Prostate gland (tissue), 2 donors: ENCODE measurements around the gene VASP. TPM values are rescaled to one million over a fixed set of nuclear protein-coding genes. Genes with fewer than 3 reads are reported as not detected.
"Not testable (repeated sequence)": the region's sequence is repeated elsewhere in the genome, so short reads cannot be mapped to it uniquely, and the experiment has no call there.

Experiments used
- DNase-seq: peaks from one replicate; pipeline ENCODE4 v3.0.0-alpha.2; 2019; ENCODE audit warnings: low spot score
- H3K27ac ChIP-seq, 2 donors: fragments of 200-600 bp; sonication (generic); 2 replicates each; pipeline ENCODE4 v1.5.1; 2017 to 2019
- H3K27me3 ChIP-seq: fragments of 200-600 bp; sonication (generic); replicated peaks from 2 replicates; pipeline ENCODE4 v1.5.1; 2019; ENCODE audit not compliant: insufficient read depth
- H3K36me3 ChIP-seq, 2 donors: fragments of 200-600 bp; sonication (generic); 1 replicate in 1 of 2; 2 replicates in 1 of 2; pipeline versions ENCODE4 v1.5.1 to v1.8.1; 2017 to 2019
- H3K4me1 ChIP-seq: fragments of 200-600 bp; sonication (generic); replicated peaks from 2 replicates; pipeline ENCODE4 v1.5.1; 2019
- H3K4me3 ChIP-seq, 2 donors: fragments of 200-600 bp; sonication (generic); 2 replicates each; pipeline ENCODE4 v1.5.1; 2017 to 2019
- H3K9me3 ChIP-seq: fragments of 200-600 bp; sonication (generic); 2 replicates; pipeline ENCODE4 v1.5.1; 2017
- CTCF ChIP-seq, 4 experiments: fragments of 200-600 bp in 2 of 4; fragments of 450-650 bp in 2 of 4; sonication (generic) in 2 of 4; IDR thresholded peaks; 1 replicate in 3 of 4; 2 replicates in 1 of 4; pipeline ENCODE4 v1.5.1; 2016 to 2019; ENCODE audit warnings: antibody characterized with exemption in 4 of 4, mild to moderate bottlenecking in 2 of 4, moderate library complexity in 2 of 4
- POLR2A ChIP-seq: fragments of 450-650 bp; IDR thresholded peaks from one replicate; pipeline ENCODE4 v1.6.1; 2016; ENCODE audit warnings: antibody characterized with exemption, mild to moderate bottlenecking
- POLR2AphosphoS5 ChIP-seq: sonication (generic); formaldehyde crosslinking; IDR thresholded peaks from one replicate; pipeline ENCODE4 v1.6.1; 2017; ENCODE audit warnings: antibody characterized with exemption
- WGBS: methylation state at CpG from one replicate; pipeline ENCODE4 v1.1.5; 2018; 5-methylcytosine and 5-hydroxymethylcytosine counted together
- intact Hi-C: fragments of 100-400 bp; cut with DNase I; formaldehyde crosslinking; loops from one replicate; pipeline ENCODE4 v1.14.2; 2022
- total RNA-seq, 2 donors: library from RNA; depleted of rRNA; stranded (reverse); fragments of >200 nt; gene quantifications; one replicate each; pipeline ENCODE4 v1.1.0, GENCODE V29; 2016

Gene VASP
- total RNA-seq, 2 donors from 2014 or later, result 82.7 to 119 TPM

- intact Hi-C loops, result no loop called here
- Histone ChIP-seq H3K27ac (peak overlapping the region; percentile 93 to 95), H3K27me3 (no peaks in the 10 kb centered on the region), H3K4me1 (peaks cover 13% of the 10 kb centered on the region), H3K9me3 (no peaks in the 10 kb centered on the region), H3K36me3 (no peaks in the 10 kb centered on the region), H3K4me3 (peak overlapping the region; percentile 82 to 100)
- no peak for TF ChIP-seq POLR2AphosphoS5
- no peak for TF ChIP-seq POLR2A
- TF ChIP-seq CTCF (IDR thresholded peaks at IDR 0.05), result no peak
- DNase-seq, result peak; percentile 48
- WGBS, result 0% methylated on average over 26 of the region's 26 CpGs
Measured at GRCh38 chr19:45508417-45508860, 1.2 kb downstream of the VASP start.

GRCh38 chr19:45508861-45509691, 1.8 kb downstream of the VASP start:
- H3K9me3 ChIP-seq, result no peaks in the 10 kb centered on the region
- H3K27ac ChIP-seq, result peak overlapping the region; percentile 93 to 95
- TF ChIP-seq POLR2AphosphoS5 (peak; percentile 40), POLR2A (peak; percentile 53), CTCF (IDR thresholded peaks at IDR 0.05) (peak in 1 of 4 experiments; percentile 14)
- no peaks in the 10 kb centered on the region for H3K36me3 ChIP-seq
- H3K4me3 ChIP-seq, result peak overlapping the region; percentile 82 to 100
- DNase-seq, result peak; percentile 76
- peaks cover 17% of the 10 kb centered on the region for H3K4me1 ChIP-seq
- intact Hi-C loops, result no loop called here
- H3K27me3 ChIP-seq, result no peaks in the 10 kb centered on the region
- under 1% methylated on average over 28 of the region's 28 CpGs for WGBS

- WGBS, result 3% methylated on average over 3 of the region's 3 CpGs
- Histone ChIP-seq H3K36me3 (no peaks in the 10 kb centered on the region), H3K27me3 (no peaks in the 10 kb centered on the region), H3K27ac (peak overlapping the region; percentile 93 to 95), H3K4me1 (peaks cover 22% of the 10 kb centered on the region), H3K9me3 (no peaks in the 10 kb centered on the region), H3K4me3 (peak overlapping the region; percentile 82 to 100)
- intact Hi-C loops, result no loop called here
- DNase-seq, result no peak
- no peak for TF ChIP-seq POLR2A
- no peak for TF ChIP-seq POLR2AphosphoS5
- TF ChIP-seq CTCF (IDR thresholded peaks at IDR 0.05), result no peak
Measured at GRCh38 chr19:45509692-45510015, 2.4 kb downstream of the VASP start.

GRCh38 chr19:45510352-45510751, 3.1 kb downstream of the VASP start:
- H3K4me3 ChIP-seq, result peak overlapping the region; percentile 82 to 100
- H3K9me3 ChIP-seq, intact Hi-C loops, DNase-seq, H3K36me3 ChIP-seq, H3K27me3 ChIP-seq: not testable (repeated sequence)
- H3K27ac ChIP-seq, result peak overlapping the region; percentile 93 to 95
- 79% methylated on average over 11 of the region's 11 CpGs for WGBS
- peaks cover 26% of the 10 kb centered on the region for H3K4me1 ChIP-seq

- H3K4me3 ChIP-seq, result no peak overlapping the region
- intact Hi-C loops, result no loop called here
- TF ChIP-seq POLR2A (no peak), CTCF (IDR thresholded peaks at IDR 0.05) (no peak), POLR2AphosphoS5 (no peak)
- H3K36me3 ChIP-seq, result no peaks in the 10 kb centered on the region
- no peak for DNase-seq
- no peaks in the 10 kb centered on the region for H3K27me3 ChIP-seq
- H3K9me3 ChIP-seq, result no peaks in the 10 kb centered on the region
- peak overlapping the region; percentile 21 to 95 for H3K27ac ChIP-seq
- peaks cover 26% of the 10 kb centered on the region for H3K4me1 ChIP-seq
- 93% methylated on average over 5 of the region's 5 CpGs for WGBS
Measured at GRCh38 chr19:45511074-45511473, 3.8 kb downstream of the VASP start.
